ENCODE results near the gene OPCML.

DNA sequence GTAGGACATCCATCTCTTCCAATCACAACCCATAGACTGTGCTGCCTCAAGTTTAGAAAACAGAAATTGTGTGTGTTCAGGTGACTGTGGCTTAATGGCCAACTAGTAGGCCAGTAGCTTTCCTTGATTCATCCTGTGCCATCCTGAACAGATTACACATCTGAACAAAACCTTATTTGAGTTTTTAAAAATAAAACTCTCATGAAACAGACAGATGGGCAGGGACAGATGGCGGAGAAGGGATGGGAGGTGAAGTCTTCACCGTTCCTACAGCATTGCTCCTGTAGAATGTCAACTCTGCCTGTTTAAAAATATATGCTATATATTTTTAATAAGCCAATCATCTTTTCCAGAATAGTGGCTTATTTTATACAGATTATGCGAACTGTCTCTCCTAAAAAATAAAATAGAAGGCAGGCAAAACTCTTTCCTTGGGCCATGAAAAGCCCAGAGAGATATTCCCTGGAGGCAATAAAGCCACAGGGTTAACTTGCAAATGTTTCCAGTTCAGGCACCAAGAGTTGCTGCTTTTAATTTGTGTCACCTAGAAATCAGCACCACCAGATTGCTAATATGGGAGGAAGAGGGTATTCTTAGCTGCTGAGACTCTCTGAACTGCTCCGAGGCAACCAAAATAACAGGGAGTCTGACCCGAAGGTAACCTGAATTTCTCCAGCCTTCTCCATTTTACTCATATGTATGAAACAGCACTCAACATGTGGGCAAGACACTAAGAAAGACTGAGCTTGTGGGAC, 861.2 kb downstream of the OPCML start:
- TF ChIP-seq, protein P1, sequence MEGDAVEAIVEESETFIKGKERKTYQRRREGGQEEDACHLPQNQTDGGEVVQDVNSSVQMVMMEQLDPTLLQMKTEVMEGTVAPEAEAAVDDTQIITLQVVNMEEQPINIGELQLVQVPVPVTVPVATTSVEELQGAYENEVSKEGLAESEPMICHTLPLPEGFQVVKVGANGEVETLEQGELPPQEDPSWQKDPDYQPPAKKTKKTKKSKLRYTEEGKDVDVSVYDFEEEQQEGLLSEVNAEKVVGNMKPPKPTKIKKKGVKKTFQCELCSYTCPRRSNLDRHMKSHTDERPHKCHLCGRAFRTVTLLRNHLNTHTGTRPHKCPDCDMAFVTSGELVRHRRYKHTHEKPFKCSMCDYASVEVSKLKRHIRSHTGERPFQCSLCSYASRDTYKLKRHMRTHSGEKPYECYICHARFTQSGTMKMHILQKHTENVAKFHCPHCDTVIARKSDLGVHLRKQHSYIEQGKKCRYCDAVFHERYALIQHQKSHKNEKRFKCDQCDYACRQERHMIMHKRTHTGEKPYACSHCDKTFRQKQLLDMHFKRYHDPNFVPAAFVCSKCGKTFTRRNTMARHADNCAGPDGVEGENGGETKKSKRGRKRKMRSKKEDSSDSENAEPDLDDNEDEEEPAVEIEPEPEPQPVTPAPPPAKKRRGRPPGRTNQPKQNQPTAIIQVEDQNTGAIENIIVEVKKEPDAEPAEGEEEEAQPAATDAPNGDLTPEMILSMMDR (IDR thresholded peaks at IDR 0.05; ENCODE audit: insufficient read depth, low read length) = no peak
- no peak for TF ChIP-seq POLR2AphosphoS5 (IDR thresholded peaks at IDR 0.05; ENCODE audit: low read depth)
- TF ChIP-seq SPI1 (IDR thresholded peaks at IDR 0.05; ENCODE audit: borderline replicate concordance, low read depth) = no peak
- no peak for TF ChIP-seq GABPA (IDR thresholded peaks at IDR 0.05; ENCODE audit: low read depth)
- TF ChIP-seq, protein P2, sequence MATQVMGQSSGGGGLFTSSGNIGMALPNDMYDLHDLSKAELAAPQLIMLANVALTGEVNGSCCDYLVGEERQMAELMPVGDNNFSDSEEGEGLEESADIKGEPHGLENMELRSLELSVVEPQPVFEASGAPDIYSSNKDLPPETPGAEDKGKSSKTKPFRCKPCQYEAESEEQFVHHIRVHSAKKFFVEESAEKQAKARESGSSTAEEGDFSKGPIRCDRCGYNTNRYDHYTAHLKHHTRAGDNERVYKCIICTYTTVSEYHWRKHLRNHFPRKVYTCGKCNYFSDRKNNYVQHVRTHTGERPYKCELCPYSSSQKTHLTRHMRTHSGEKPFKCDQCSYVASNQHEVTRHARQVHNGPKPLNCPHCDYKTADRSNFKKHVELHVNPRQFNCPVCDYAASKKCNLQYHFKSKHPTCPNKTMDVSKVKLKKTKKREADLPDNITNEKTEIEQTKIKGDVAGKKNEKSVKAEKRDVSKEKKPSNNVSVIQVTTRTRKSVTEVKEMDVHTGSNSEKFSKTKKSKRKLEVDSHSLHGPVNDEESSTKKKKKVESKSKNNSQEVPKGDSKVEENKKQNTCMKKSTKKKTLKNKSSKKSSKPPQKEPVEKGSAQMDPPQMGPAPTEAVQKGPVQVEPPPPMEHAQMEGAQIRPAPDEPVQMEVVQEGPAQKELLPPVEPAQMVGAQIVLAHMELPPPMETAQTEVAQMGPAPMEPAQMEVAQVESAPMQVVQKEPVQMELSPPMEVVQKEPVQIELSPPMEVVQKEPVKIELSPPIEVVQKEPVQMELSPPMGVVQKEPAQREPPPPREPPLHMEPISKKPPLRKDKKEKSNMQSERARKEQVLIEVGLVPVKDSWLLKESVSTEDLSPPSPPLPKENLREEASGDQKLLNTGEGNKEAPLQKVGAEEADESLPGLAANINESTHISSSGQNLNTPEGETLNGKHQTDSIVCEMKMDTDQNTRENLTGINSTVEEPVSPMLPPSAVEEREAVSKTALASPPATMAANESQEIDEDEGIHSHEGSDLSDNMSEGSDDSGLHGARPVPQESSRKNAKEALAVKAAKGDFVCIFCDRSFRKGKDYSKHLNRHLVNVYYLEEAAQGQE (IDR thresholded peaks at IDR 0.05; ENCODE audit: insufficient replicate concordance, low read depth) = no peak

Measured in HL-60 (cell line).